Measurements from ENCODE around the gene WDFY4.

The WDFY4 gene

DNA sequence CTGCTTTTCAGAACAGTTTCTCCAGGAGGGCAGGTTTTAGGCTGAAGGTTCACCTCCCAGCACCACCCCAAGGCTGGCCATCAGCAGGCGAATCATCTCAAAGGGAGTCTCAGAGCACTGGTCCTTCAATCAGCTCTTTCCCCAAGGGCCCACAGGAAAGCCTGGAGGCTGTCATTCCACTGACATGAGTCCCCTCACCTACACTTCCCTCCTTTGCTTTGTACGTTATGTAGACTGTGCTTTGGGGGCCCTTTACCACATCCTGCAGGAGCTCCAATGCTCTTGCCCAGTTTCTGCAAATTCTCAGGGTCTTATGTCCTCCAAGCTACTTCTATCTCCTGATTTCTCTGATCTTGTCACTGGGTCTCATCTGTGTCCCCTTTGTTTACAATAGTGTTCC is 15.4 kb downstream of the WDFY4 start:
- TF ChIP-seq, protein P1, sequence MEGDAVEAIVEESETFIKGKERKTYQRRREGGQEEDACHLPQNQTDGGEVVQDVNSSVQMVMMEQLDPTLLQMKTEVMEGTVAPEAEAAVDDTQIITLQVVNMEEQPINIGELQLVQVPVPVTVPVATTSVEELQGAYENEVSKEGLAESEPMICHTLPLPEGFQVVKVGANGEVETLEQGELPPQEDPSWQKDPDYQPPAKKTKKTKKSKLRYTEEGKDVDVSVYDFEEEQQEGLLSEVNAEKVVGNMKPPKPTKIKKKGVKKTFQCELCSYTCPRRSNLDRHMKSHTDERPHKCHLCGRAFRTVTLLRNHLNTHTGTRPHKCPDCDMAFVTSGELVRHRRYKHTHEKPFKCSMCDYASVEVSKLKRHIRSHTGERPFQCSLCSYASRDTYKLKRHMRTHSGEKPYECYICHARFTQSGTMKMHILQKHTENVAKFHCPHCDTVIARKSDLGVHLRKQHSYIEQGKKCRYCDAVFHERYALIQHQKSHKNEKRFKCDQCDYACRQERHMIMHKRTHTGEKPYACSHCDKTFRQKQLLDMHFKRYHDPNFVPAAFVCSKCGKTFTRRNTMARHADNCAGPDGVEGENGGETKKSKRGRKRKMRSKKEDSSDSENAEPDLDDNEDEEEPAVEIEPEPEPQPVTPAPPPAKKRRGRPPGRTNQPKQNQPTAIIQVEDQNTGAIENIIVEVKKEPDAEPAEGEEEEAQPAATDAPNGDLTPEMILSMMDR (IDR thresholded peaks at IDR 0.05; ENCODE audit: extremely low read depth, missing control alignments): no peak

DNA sequence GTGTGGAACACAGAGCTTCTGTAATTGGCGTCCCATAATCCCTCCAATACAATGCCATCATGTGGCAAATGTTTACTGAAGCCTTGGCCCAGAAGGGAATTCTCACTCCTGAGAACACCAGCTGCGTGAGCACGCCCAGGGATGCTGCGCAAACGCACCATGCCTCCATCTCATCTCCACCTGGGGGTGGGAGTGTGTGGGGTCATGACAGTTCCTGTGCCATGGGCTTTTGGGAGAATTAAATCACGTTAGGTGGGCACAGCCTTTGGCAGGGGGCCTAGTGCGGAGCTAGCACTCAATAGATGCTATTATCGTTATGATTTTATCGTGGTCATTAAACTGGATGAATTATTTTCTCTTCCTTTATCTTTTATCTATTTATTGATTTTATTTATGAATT is 15.8 kb downstream of the WDFY4 start:
- TF ChIP-seq, protein P1 (IDR thresholded peaks at IDR 0.05; ENCODE audit: extremely low read depth, missing control alignments): no peak
- DNase-seq (ENCODE audit: low spot score): no peak

More for the DNA sequence above, 15.4 kb downstream of the WDFY4 start:
- no peak for DNase-seq (ENCODE audit: low spot score)

DNA sequence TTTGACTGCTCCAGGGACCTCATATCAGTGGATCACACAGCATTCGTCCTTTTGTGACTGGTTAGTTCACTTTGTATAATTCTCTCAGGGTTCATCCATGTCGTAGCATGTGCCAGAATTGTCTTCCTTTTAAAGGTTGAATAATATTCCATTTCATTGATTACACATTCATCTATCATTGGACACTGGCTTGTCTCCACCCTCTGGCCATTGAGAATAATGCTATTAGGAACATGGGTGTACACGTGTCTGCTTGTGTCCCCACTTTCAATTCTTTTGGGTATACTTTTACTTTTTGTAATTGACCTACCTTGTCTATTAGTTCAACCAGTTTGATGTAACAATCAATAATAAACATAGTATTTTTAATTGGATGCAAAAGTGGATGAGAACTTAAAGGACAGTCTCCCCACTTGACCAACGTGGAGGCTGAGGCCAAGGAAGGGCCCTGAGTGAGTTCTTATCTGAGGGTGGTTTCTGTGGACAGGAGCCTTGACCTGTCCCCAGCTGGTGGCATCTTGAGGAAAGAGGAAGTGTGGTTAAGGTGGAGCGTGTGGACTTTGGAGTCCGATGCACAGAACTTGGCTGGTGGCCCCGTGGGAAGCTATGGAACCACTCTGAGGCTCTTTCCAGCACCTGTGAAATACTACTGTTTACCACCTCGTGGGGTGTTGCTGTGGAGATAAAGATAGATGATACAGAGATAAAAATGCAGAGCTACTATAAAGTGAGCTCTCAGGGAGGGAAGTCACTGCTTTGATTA is 16.6 kb downstream of the WDFY4 start:
- no peak for DNase-seq (ENCODE audit: low spot score)

DNA sequence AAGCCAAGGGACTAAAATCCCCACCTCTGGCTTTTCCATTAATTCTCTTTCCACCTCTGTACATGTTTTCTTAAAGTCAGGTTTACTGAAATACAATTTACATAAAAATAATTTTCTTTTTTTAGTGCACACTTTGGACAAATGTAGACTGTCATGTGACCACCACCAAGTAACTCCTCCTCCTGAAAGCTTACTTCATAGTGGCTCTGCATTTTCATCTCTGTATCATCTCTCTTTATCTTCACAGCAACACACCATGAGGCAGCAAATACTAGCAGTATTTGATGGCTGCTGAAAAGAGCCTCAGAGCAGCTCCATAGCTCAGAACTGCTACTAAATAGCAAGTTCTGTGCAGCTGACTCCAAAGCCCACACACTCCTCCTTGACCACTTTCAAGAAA is 17.3 kb downstream of the WDFY4 start:
- TF ChIP-seq, protein P1 (IDR thresholded peaks at IDR 0.05; ENCODE audit: extremely low read depth, missing control alignments): no peak
- no peak for DNase-seq (ENCODE audit: low spot score)

More for the DNA sequence above, 16.6 kb downstream of the WDFY4 start:
- TF ChIP-seq, protein P1 (IDR thresholded peaks at IDR 0.05; ENCODE audit: extremely low read depth, missing control alignments): no peak

DNA sequence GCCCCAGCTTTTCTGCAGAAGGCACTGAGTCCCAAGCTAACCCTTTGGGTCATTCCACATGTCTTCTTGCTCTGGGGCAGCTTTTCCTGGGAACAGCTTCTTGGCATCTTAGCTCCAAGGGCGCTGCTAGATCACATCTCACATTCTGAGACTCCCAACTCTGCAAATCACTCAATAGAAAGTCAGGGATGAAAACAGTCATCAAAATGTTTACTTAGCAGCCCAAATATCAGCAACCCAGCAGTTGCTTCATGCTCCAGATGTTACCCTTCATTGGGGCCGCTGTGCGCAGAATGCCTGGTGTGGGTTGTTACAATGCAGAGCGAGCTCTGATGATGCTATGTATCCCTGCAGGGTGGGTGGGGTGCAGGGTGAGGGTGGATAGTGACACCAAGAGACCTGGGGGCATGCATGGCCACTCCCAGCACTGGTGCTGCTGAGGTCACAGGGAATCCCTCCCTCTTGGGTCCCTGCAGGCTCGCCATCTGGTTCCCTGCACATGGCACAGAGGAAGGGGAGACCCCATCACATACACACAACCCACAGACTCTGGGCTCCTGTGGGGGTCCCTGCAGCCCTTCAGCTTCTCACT is 19.0 kb downstream of the WDFY4 start:
- no peak for DNase-seq (ENCODE audit: low spot score)
- TF ChIP-seq, protein P1 (IDR thresholded peaks at IDR 0.05; ENCODE audit: extremely low read depth, missing control alignments): no peak

DNA sequence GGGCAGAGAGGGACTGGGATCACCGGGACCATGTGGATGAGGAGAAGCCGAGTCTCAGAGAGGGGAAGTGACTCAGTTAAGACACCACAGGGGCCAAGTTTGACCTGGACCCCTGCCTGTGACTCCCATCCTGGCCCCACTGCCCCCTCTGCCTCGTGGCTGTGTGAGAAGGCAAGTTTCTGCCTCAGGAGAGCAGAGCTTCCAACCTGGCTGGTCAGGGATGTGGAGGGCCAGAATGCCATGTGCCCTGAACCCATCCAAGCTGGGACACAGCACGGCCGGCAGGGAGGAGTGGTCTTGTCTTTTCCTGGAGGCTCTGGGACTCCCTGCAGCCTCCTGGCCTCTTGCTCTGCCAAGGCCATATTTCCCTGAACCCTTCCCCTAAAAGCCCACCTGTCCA is 19.5 kb downstream of the WDFY4 start:
- TF ChIP-seq, protein P1 (IDR thresholded peaks at IDR 0.05; ENCODE audit: extremely low read depth, missing control alignments): no peak
- no peak for DNase-seq (ENCODE audit: low spot score)

DNA sequence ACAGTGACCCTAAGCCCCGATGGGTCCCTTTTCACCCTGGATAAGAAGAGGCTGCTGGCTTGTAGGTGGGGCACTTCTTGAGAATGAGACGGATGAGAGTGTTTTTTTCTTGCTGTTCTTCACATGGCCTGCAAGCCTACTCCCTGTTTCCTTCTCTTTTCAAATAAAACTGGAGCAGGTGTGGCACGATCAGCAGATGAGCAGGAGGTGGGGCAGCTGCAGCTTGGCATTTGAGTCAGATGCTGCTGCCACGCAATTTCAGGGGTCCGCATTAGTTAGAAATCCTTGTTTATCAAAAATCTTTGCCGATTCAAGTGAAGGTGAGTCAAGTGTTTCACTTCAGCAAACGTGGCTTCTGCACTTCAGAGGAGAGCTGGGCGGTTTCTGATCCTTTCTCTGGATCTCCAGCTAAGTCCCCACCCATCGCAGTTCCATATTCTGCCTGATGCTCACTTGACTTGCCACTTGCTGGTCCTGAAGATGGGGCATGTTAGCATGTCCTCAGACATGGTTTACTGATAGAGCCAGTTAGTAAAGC is 20.8 kb downstream of the WDFY4 start:
- TF ChIP-seq, protein P1 (IDR thresholded peaks at IDR 0.05; ENCODE audit: extremely low read depth, missing control alignments): no peak
- no peak for DNase-seq (ENCODE audit: low spot score)

All from GM20000 (cell line).